HCT116 (cell line): ENCODE data around the gene SECTM1. TPM values are rescaled to one million over a fixed set of nuclear protein-coding genes. Genes with fewer than 3 reads are reported as not detected.

ENCODE experiments used
- ATAC-seq: fragments of 200-7000 bp; cut with Tn5 transposase; 2 replicates; pipeline ENCODE4 v1.9.1; 2020; ENCODE audit warnings: mild to moderate bottlenecking, moderate library complexity
- BruUV-seq: library from RNA; stranded (reverse); fragments of 400-500 nt; replicated peaks from 2 replicates; lab custom pipeline; 2021; lab: Mats Ljungman, UMichigan
- CTCF ChIA-PET: fragments of 300-600 bp; sonication (Branson Sonifier 250); formaldehyde crosslinking; loops from one replicate; lab custom pipeline; 2021; ENCODE audit warnings: antibody characterized with exemption; lab: Charles Lee
- POLR2A ChIA-PET: fragments of 300-600, 350-600 bp; sonication (Branson Sonifier 250); formaldehyde crosslinking; loops from one replicate; lab custom pipeline; 2021; ENCODE audit warnings: antibody characterized with exemption; lab: Charles Lee
- RAD21 ChIA-PET, 2 experiments: fragments of 300-600 bp; sonication (Branson Sonifier 250); formaldehyde crosslinking; loops; one replicate each; lab custom pipeline; 2023; ENCODE audit warnings: low total read pairs in 2 of 2; ENCODE audit not compliant: uncharacterized antibody in 2 of 2, unreplicated experiment in 2 of 2, low non-redundant PET in 1 of 2; lab: Charles Lee
- DNase-seq: peaks from one replicate; pipeline ENCODE4 v3.0.0-alpha.2; 2010; ENCODE audit warnings: low read depth, low spot score
- H2AFZ ChIP-seq: fragments of 200-600 bp; shearing (Covaris generic), sonication (generic); 2 replicates; pipeline ENCODE4 v1.6.1; 2017; ENCODE audit warnings: low read depth, mixed run types, mixed read lengths, antibody characterized with exemption, low read length; ENCODE audit not compliant: poor library complexity, severe bottlenecking
- H3K27ac ChIP-seq: 2 replicates; pipeline ENCODE4 v1.5.1; 2012; ENCODE audit warnings: low read depth, low read length
- H3K27me3 ChIP-seq: fragments of 200-600 bp; sonication (generic); 2 replicates; pipeline ENCODE4 v1.6.1; 2016; ENCODE audit warnings: mixed run types, low read length, mixed read lengths; ENCODE audit not compliant: insufficient read depth
- H3K36me3 ChIP-seq, 2 experiments: fragments of 200-500 bp in 1 of 2; fragments of 200-600 bp in 1 of 2; sonication (Bioruptor generic) in 1 of 2; sonication (generic) in 1 of 2; 2 replicates each; pipeline versions ENCODE4 v1.5.1 to v1.6.1; 2014 to 2016; ENCODE audit warnings: low read length in 2 of 2, inconsistent platforms in 1 of 2, mixed read lengths in 1 of 2, mixed run types in 1 of 2; ENCODE audit not compliant: insufficient read depth in 2 of 2, control insufficient read depth in 1 of 2
- H3K4me1 ChIP-seq, 2 experiments: fragments of 200-600 bp in 1 of 2; sonication (generic) in 1 of 2; 2 replicates each; pipeline versions ENCODE4 v1.5.1 to v1.6.1; 2012 to 2017; ENCODE audit warnings: low read length in 2 of 2, inconsistent platforms in 1 of 2, mild to moderate bottlenecking in 1 of 2, mixed read lengths in 1 of 2, mixed run types in 1 of 2, moderate library complexity in 1 of 2; ENCODE audit not compliant: insufficient read depth in 2 of 2, control insufficient read depth in 1 of 2
- H3K4me2 ChIP-seq: fragments of 200-600 bp; sonication (generic); 2 replicates; pipeline ENCODE4 v1.6.1; 2017; ENCODE audit warnings: mixed run types, low read length, mixed read lengths
- H3K4me3 ChIP-seq, 2 experiments: fragments of 200-600 bp in 1 of 2; sonication (generic) in 1 of 2; replicated peaks in 1 of 2; 2 replicates each; pipeline ENCODE4 v1.5.1; 2011 to 2016; ENCODE audit warnings: low read length in 2 of 2, control low read depth in 1 of 2, low read depth in 1 of 2, mild to moderate bottlenecking in 1 of 2, mixed read lengths in 1 of 2, mixed run types in 1 of 2
- H3K79me2 ChIP-seq: fragments of 200-600 bp; sonication (generic); 2 replicates; pipeline ENCODE4 v1.6.1; 2017; ENCODE audit warnings: mild to moderate bottlenecking, mixed run types, low read length, moderate library complexity, mixed read lengths; ENCODE audit not compliant: insufficient read depth
- H3K9ac ChIP-seq: fragments of 200-600 bp; sonication (generic); 2 replicates; pipeline ENCODE4 v1.6.1; 2016; ENCODE audit warnings: low read length, mixed read lengths
- H3K9me2 ChIP-seq: fragments of 200-600 bp; sonication (generic), shearing (Covaris generic); 2 replicates; pipeline ENCODE4 v1.6.1; 2017; ENCODE audit warnings: mixed run types, mild to moderate bottlenecking, moderate library complexity; ENCODE audit not compliant: insufficient read depth
- H3K9me3 ChIP-seq, 2 experiments: fragments of 200-500 bp in 1 of 2; fragments of 200-600 bp in 1 of 2; sonication (Bioruptor generic) in 1 of 2; sonication (generic) in 1 of 2; 2 replicates each; pipeline ENCODE4 v1.6.1; 2014 to 2017; ENCODE audit warnings: low read length in 2 of 2, mixed read lengths in 2 of 2, inconsistent platforms in 1 of 2, low read depth in 1 of 2, mild to moderate bottlenecking in 1 of 2, mixed run types in 1 of 2, moderate library complexity in 1 of 2; ENCODE audit not compliant: control insufficient read depth in 1 of 2, insufficient read depth in 1 of 2
- H4K20me1 ChIP-seq: fragments of 200-600 bp; sonication (generic), shearing (Covaris generic); 2 replicates; pipeline ENCODE4 v1.6.1; 2017; ENCODE audit warnings: mixed run types, mild to moderate bottlenecking, moderate library complexity; ENCODE audit not compliant: insufficient read depth
- CBX3 ChIP-seq: IDR thresholded peaks from 2 replicates; pipeline ENCODE4 v1.6.1; 2012; ENCODE audit warnings: low read depth
- CEBPB ChIP-seq: IDR thresholded peaks from 2 replicates; pipeline ENCODE4 v1.6.1; 2012; ENCODE audit warnings: low read depth
- FOSL1 ChIP-seq: IDR thresholded peaks from 2 replicates; pipeline ENCODE4 v1.6.1; 2012; ENCODE audit warnings: low read depth
- JUND ChIP-seq: IDR thresholded peaks from 2 replicates; pipeline ENCODE4 v1.6.1; 2012
- POLR2AphosphoS5 ChIP-seq: IDR thresholded peaks from 2 replicates; pipeline ENCODE4 v1.6.1; 2011; ENCODE audit warnings: mild to moderate bottlenecking, low read depth, low read length, moderate library complexity
- SIN3A ChIP-seq: IDR thresholded peaks from 2 replicates; pipeline ENCODE4 v1.6.1; 2012; ENCODE audit warnings: low read depth
- SP1 ChIP-seq: IDR thresholded peaks from 2 replicates; pipeline ENCODE4 v1.6.1; 2012; ENCODE audit warnings: low read depth
- SRF ChIP-seq: IDR thresholded peaks from 2 replicates; pipeline ENCODE4 v1.6.1; 2012; ENCODE audit warnings: low read depth
- intact Hi-C: fragments of 100-400 bp; cut with micrococcal nuclease; formaldehyde crosslinking; loops from 2 replicates; pipeline ENCODE4 v1.10.0; 2022
- total RNA-seq: library from RNA; stranded (reverse); gene quantifications from one replicate; pipeline ENCODE4 v1.2.1, GENCODE V29; 2021; ENCODE audit not compliant: unreplicated experiment
- TF ChIP-seq, protein P1 (sequence below): IDR thresholded peaks from 2 replicates; pipeline ENCODE4 v1.6.1; 2012
- TF ChIP-seq, protein P2 (sequence below): IDR thresholded peaks from 2 replicates; pipeline ENCODE4 v1.6.1; 2011; ENCODE audit warnings: mild to moderate bottlenecking, low read length, moderate library complexity; ENCODE audit not compliant: insufficient replicate concordance; ENCODE audit errors: extremely low read depth
- TF ChIP-seq, protein P3 (sequence below), 3 experiments: fragments of 200-600 bp in 1 of 3; sonication (generic) in 1 of 3; IDR thresholded peaks in 2 of 3; conservative IDR thresholded peaks in 1 of 3; 2 replicates each; pipeline ENCODE4 v1.5.1; 2012 to 2017; ENCODE audit warnings: low read depth in 2 of 3, low read length in 2 of 3, antibody characterized with exemption in 1 of 3, borderline replicate concordance in 1 of 3, control low read depth in 1 of 3, mild to moderate bottlenecking in 1 of 3, mixed read lengths in 1 of 3, mixed run types in 1 of 3, moderate library complexity in 1 of 3; ENCODE audit not compliant: insufficient read depth in 1 of 3
- TF ChIP-seq, protein P4 (sequence below): IDR thresholded peaks from 2 replicates; pipeline ENCODE4 v1.6.1; 2012

The SECTM1 gene
- total RNA-seq, 1 experiment from 2014 or later = 6.8 TPM

DNA sequence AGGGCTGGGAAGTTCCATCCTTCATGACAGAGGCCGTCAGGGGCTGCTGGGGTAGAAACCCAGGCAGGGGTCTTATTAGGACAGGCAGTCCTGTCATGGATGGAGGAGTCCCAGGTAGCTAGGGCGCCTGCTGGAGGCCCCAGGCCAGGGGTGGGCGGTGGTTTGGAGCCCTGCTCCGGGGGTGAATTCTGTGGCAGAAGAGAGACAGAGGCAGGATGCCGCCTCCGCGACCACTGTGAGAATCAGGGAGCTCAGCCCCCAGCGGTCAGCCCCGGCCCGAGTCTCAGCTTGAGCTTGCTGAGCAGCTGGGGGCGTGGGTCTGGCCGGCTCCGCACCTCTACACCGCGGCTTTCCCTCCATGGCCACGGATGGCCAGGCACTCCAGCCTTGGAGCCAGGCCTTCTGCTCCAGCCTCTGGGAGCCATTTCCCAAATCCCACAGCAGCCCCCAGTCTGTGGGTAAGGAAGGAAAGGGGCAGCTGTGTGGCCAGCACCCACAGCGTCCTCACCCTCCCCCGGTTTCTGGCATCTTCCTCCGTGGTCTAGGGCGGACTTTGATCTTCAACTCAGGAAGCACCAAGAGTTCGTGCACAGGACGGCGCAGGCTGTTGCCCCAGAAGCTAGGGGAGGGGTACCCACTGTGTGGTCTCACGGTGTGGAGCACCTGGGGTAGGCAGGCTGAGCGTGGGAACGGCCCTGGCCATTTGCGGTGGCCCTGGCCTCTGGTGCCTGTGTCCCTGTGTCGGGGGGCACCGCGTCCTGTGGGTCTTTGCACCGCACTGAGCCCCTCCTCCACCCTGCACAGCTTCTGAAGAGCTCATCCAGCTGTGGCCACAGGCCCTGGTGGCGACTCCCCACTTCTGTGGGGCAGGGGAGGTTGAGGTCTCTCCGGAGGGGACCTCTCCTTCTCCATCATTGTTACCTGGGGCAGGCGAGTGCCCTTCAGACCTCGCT, 30.3 kb downstream of the SECTM1 start:
- no peak overlapping the region for H3K9ac ChIP-seq
- no peak for ATAC-seq
- peaks cover 14 to 34% of the 10 kb centered on the region in 2 experiments for H3K4me1 ChIP-seq
- H4K20me1 ChIP-seq = no peaks in the 10 kb centered on the region
- H3K79me2 ChIP-seq = no peaks in the 10 kb centered on the region
- TF ChIP-seq SRF = no peak
- TF ChIP-seq SP1 = no peak
- no peak for TF ChIP-seq SIN3A
- peak overlapping the region; percentile 11; the same call in 1 of the 2 replicates for H3K4me2 ChIP-seq
- POLR2A ChIA-PET = interaction anchor here (0.6 to 2.6 kb wide), 2 partner anchors 11 to 81 kb away, joined by 3 to 14 read pairs; no protein-coding TSS in a partner anchor
- intact Hi-C loops = no loop called here
- H3K27ac ChIP-seq = no peak overlapping the region
- RAD21 ChIA-PET = no interaction called here
- H3K9me2 ChIP-seq = no peaks in the 10 kb centered on the region
- no peak for DNase-seq
- CTCF ChIA-PET = no interaction called here
- H3K4me3 ChIP-seq = no peak overlapping the region
- H2AFZ ChIP-seq = no peak overlapping the region
- H3K9me3 ChIP-seq = no peaks in the 10 kb centered on the region
- no peaks in the 10 kb centered on the region for H3K36me3 ChIP-seq
- no TSS peak for BruUV-seq
- no peaks in the 10 kb centered on the region for H3K27me3 ChIP-seq

DNA sequence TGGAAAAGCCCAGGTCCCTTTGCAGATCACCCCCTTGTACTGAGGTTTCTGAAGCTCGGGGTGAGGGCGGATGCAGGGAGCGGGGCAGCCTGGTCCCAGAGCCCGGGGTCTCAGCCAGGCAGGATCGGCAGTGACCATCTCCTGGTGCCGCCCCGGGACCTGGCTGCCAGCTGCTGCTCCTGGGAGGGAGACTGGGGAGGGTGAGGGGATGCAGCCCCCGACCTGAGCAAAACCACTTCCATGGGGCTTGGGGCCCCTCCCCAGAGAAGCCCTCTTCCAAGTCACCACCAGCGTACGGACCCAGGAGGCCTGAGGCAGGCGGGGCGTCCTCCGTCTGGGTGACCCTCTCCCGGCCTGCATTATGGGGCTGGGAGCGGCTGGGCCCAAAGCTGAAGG, 31.0 kb downstream of the SECTM1 start:
- intact Hi-C loops = no loop called here
- Histone ChIP-seq H3K4me2 (no peak overlapping the region), H3K4me1 (peaks cover 15 to 42% of the 10 kb centered on the region in 2 experiments), H3K27ac (no peak overlapping the region), H3K9me2 (no peaks in the 10 kb centered on the region), H3K9ac (no peak overlapping the region), H4K20me1 (no peaks in the 10 kb centered on the region), H3K79me2 (no peaks in the 10 kb centered on the region), H2AFZ (no peak overlapping the region), H3K4me3 (no peak overlapping the region), H3K9me3 (no peaks in the 10 kb centered on the region), H3K36me3 (no peaks in the 10 kb centered on the region), H3K27me3 (no peaks in the 10 kb centered on the region)
- ChIA-PET RAD21 (no interaction called here), POLR2A (interaction anchor here (2.6 kb wide), 1 partner anchor 10 kb away, joined by 14 read pairs; no protein-coding TSS in a partner anchor), CTCF (no interaction called here)
- no peak for ATAC-seq
- TF ChIP-seq JUND (no peak), SRF (no peak), SIN3A (no peak), FOSL1 (no peak), CBX3 (no peak), CEBPB (no peak), POLR2AphosphoS5 (no peak)
- TF ChIP-seq, protein P1, sequence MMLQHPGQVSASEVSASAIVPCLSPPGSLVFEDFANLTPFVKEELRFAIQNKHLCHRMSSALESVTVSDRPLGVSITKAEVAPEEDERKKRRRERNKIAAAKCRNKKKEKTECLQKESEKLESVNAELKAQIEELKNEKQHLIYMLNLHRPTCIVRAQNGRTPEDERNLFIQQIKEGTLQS = no peak
- TF ChIP-seq, protein P2, sequence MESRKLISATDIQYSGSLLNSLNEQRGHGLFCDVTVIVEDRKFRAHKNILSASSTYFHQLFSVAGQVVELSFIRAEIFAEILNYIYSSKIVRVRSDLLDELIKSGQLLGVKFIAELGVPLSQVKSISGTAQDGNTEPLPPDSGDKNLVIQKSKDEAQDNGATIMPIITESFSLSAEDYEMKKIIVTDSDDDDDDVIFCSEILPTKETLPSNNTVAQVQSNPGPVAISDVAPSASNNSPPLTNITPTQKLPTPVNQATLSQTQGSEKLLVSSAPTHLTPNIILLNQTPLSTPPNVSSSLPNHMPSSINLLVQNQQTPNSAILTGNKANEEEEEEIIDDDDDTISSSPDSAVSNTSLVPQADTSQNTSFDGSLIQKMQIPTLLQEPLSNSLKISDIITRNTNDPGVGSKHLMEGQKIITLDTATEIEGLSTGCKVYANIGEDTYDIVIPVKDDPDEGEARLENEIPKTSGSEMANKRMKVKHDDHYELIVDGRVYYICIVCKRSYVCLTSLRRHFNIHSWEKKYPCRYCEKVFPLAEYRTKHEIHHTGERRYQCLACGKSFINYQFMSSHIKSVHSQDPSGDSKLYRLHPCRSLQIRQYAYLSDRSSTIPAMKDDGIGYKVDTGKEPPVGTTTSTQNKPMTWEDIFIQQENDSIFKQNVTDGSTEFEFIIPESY = no peak
- TF ChIP-seq, protein P3, sequence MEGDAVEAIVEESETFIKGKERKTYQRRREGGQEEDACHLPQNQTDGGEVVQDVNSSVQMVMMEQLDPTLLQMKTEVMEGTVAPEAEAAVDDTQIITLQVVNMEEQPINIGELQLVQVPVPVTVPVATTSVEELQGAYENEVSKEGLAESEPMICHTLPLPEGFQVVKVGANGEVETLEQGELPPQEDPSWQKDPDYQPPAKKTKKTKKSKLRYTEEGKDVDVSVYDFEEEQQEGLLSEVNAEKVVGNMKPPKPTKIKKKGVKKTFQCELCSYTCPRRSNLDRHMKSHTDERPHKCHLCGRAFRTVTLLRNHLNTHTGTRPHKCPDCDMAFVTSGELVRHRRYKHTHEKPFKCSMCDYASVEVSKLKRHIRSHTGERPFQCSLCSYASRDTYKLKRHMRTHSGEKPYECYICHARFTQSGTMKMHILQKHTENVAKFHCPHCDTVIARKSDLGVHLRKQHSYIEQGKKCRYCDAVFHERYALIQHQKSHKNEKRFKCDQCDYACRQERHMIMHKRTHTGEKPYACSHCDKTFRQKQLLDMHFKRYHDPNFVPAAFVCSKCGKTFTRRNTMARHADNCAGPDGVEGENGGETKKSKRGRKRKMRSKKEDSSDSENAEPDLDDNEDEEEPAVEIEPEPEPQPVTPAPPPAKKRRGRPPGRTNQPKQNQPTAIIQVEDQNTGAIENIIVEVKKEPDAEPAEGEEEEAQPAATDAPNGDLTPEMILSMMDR (IDR thresholded peaks at IDR 0.05 in 2 of 3, conservative IDR thresholded peaks at IDR 0.05 in 1 of 3; ENCODE audit: borderline replicate concordance in 1 of 3, insufficient read depth in 1 of 3, low read depth in 2 of 3, low read length in 2 of 3) = no peak
- TF ChIP-seq, protein P4, sequence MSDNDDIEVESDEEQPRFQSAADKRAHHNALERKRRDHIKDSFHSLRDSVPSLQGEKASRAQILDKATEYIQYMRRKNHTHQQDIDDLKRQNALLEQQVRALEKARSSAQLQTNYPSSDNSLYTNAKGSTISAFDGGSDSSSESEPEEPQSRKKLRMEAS = no peak
- DNase-seq = no peak
- BruUV-seq = no TSS peak
